Stimulated activated CD8-positive, alpha-beta memory T cell treated with anti-CD3 and anti-CD28 coated beads, Interleukin-7, amount 100 ng/mL, for 24 hours (primary cell): Measurements from ENCODE around the gene TMEM255B.
"Not testable (repeated sequence)": the region's sequence is repeated elsewhere in the genome, so short reads cannot be mapped to it uniquely, and the experiment has no call there.

Source experiments
- DNase-seq: peaks from one replicate; pipeline ENCODE4 v3.0.0-alpha.2; 2020; ENCODE audit warnings: low read depth

TMEM255B gene

DNA sequence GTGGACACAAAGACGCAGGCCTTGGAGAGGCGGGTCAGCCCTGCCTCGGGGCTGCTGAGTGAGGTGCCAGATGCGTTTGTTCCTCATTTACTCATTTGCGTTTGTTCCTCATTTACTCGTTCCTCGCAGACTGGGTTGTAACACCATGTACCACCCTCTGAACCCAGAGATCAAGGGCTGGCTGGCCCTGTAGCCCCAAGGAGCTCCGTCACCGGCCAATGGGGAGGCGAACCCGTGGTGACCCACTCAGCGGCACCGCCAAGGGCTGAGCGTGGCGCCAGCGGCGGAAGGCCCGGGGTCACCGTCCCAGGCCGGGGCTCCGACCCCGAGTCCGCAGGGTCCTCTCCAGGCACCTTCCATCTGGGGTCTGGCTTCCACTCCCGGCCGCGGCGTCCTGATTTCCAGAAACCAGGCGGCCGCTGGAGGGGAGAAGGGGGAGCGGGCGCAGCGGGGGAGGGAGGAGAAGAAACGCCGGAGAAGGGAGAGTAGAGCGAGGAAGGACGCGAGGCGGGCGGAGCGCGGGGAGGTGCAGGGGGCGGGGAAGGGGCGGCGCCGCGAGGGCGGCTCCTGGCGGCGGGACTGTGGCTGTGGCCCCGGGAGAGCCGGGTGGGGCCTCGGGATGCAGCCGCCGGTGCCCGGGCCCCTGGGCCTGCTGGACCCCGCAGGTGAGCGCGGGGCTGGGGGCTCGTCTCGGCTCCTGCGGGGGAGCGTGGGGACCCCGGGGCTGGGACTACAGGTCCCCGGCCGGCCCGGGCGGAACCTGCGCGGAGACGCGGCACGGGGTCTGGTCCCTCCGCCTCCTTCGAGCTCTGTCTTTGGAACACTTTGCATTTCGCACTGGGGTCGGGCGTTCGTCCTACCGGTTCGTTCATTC, at the start of gene TMEM255B:
Gene TMEM255B (plus strand): TSS at position 576 of the 874 bp plus-strand sequence. CDS start 44 bp downstream, at position 620.
- peak; percentile 64 for DNase-seq

DNA sequence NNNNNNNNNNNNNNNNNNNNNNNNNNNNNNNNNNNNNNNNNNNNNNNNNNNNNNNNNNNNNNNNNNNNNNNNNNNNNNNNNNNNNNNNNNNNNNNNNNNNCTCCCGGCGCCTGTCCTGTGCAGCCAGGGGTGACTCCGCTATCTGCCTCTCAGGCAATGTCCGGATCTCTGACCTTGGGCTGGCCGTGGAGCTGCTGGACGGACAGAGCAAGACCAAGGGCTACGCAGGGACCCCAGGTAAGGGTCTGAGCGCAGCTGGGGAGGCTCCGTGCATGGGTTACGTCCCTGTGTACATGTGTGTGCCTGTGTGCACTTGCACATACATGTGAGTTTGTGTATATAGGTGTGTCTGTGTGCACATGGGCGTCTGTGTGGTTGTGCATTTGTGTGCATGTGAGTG, 36.1 kb upstream of the TMEM255B start:
- no peak for DNase-seq

DNA sequence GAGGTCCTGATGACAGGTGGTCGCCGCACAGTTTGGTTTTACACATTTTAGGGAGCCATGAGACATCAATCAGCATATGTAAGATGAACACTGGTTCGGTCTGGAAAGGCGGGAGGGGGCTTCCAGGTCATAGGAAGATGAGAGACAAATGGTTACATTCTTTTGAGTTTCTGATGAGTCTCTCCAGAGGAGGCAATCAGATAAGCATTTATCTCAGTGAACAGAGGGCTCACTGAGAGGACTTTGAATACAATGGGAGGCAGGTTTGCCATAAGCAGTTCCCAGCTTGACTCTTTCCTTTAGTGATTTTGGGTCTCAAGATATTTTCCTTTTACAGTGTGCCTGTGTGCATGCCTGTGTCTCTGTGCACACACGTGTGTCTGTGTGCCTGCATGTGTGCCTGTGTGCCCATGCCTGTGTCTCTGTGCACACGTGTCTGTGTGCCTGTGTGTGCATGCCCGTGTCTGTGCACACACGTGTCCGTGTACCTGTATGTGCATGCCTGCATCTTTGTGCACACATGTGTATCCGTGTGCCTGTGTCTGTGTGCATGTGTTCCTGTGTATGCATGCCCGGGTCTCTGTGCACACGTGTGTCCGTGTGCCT, 35.5 kb upstream of the TMEM255B start:
- no peak for DNase-seq

DNA sequence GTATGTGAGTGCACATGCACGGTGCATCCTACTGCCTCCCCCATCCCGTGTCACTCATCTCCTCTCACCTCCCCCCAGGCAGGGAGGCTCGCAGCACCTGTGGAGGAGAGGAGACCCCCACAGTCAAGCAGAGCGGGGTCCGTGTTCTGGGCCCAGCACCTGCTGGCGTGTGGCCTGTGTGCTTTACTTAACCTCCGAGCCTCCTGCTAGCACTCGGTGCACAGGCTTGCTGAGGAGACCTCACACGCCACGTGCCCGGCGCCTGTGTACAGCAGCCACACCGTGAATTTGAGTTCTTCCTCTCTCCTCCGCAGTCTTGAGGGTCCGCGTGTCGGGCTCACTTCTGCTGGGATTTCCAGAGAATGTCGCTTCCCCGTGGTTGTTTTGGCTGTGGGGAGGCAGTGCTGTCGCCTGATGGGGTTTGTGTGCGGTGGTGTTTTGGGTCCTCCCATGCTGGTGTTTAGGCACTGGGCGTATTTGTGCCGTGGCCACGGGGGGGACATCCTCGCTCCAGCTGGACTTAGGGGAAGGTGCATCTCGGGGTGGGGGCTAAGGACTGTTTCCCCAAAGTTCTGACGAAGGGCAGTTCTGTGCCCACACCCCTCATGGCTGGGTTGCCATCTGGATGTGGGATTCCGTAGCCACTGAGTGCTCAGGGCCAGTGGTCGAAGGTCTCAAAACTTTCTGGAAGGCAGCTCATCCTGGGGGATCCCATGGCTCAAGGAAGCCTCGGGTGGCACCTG, 34.8 kb upstream of the TMEM255B start:
- DNase-seq: no peak

DNA sequence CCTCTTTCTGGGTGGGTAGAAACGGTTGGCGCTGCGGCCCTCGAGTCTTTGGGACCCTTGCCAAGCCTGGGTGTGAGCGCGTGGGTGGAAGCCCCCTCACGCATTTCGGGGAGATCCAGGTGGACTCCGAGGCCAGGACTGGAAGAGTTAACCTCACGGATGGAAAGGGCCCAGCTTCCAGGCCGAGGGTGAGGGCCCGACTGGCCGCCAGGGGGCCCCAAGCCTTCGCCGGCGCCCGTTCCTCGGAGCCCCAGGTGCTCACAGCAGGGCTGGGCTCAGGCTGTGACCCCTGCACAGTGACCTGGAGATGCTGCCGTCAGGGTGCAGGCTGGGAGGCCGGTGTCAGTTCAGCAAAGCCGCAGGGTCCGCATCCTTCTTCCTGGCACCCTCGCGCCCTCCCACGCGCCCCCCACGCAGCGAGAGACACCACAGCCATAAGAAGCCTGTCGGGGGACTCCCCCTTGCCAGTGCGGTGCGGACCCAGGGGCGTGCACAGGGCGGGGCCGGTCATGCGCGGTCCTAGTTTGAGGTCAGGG, 34.2 kb upstream of the TMEM255B start:
- DNase-seq: peak; percentile 78

DNA sequence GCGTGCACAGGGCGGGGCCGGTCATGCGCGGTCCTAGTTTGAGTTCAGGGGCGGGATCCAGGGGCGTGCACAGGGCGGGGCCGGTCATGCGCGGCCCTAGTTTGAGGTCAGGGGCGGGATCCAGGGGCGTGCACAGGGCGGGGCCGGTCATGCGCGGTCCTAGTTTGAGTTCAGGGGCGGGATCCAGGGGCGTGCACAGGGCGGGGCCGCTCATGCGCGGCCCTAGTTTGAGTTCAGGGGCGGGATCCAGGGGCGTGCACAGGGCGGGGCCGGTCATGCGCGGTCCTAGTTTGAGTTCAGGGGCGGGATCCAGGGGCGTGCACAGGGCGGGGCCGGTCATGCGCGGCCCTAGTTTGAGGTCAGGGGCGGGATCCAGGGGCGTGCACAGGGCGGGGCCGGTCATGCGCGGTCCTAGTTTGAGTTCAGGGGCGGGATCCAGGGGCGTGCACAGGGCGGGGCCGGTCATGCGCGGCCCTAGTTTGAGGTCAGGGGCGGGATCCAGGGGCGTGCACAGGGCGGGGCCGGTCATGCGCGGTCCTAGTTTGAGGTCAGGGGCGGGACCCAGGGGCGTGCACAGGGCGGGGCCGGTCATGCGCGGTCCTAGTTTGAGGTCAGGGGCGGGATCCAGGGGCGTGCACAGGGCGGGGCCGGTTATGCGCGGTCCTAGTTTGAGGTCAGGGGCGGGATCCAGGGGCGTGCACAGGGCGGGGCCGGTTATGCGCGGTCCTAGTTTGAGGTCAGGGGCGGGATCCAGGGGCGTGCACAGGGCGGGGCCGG, 33.5 kb upstream of the TMEM255B start:
- not testable (repeated sequence) for DNase-seq

DNA sequence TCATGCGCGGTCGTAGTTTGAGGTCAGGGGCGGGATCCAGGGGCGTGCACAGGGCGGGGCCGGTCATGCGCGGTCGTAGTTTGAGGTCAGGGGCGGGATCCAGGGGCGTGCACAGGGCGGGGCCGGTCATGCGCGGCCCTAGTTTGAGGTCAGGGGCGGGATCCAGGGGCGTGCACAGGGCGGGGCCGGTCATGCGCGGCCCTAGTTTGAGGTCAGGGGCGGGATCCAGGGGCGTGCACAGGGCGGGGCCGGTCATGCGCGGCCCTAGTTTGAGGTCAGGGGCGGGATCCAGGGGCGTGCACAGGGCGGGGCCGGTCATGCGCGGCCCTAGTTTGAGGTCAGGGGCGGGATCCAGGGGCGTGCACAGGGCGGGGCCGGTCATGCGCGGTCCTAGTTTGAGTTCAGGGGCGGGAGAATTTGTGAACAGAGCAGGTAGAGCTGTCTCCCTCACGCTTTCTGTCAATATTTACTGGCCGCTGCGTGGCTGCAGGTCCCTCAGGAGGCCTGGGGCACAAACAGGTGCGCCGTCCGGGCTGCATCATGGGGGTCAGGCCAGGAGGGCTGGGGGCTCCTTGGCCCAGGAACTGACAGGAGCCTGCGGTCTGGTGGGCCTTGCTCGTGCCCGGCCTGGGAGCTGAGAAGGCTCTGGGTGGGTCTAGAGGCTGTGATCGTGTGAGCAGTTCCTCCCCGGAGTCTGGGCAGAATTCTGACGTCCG, 32.8 kb upstream of the TMEM255B start:
- DNase-seq: not testable (repeated sequence)

DNA sequence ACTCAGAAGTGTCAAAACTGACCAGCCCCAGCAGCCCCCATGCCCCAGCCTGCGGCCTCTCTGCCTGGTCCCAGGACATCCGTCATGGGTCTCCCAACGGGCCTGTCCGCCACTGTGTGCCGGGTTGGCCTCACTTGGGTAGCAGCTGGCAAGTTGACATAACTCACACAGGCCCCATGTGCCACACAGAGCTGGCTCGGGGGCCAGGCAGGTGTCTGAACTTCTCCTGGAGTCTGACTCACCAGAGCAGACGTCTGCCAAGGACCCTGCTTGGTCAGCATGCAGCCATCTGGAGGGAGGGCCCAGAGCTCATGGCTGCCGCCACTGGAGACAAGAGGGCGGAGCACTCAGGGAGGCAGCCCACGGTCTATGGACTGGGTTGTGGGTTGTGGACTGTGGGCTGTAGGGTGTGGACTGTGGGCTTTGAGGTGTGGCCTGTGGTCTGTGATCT, 32.0 kb upstream of the TMEM255B start:
- DNase-seq: no peak

DNA sequence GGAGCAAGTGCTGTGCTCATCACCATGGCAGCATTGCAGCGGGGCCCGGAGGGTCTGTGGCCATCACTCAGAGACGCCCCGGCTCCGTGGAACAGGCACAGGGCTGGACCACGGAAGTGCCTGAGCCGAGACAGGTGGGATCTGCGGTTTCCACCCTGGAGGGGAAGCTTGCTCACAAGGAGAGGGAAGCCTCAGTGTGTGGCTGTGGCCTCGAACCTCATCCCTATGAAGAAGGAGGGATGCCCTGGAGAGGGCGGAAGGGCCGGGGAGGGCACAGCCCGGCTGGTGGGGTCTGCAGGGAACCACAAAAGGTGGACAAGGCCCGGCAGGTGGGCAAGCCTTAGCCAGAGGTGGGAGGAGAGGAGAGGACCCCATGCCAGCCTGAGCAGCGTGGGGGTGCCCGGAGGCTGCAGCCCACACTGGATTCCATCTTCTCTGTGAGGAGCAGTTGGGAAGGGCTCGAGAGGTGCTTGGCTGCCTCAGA, 30.4 kb upstream of the TMEM255B start:
- no peak for DNase-seq

DNA sequence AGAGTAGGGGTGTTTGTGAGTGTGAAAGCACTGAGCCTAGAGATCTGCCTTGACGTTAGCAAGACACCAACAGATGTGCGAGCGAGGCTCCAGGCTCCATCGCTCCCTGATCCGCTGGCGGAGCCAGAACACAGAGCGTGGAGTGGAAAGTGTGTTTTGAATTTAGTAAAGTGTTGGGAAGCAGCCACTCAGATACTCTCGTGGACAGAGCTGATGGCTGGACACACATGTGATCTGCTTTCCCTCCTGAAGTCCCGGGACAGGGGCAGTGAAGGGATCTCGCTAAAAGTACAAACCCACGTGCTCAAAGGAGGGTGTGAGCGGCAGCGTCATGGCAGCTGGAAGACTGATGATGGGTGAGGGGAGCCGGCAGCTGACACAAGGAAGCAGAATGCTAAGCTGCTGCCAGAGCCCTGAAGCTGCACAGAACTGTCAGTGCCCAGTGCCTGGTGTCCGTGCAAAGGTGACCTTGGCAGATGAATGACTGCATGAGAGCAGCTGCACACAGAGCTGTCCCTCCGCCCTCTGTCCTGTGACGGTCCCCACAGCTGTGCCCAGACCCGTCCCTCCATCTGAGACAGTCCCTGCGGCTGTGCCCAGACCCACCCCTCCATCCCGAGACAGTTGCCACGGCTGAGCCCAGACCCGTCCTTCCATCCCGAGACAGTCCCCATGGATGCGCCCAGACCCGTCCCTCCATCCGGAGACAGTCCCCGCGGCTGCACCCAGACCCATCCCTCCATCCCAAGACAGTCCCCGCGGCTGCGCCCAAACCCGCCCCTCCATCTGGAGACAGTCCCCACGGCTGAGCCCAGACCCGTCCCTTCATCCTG, 29.6 kb upstream of the TMEM255B start:
- no peak for DNase-seq

DNA sequence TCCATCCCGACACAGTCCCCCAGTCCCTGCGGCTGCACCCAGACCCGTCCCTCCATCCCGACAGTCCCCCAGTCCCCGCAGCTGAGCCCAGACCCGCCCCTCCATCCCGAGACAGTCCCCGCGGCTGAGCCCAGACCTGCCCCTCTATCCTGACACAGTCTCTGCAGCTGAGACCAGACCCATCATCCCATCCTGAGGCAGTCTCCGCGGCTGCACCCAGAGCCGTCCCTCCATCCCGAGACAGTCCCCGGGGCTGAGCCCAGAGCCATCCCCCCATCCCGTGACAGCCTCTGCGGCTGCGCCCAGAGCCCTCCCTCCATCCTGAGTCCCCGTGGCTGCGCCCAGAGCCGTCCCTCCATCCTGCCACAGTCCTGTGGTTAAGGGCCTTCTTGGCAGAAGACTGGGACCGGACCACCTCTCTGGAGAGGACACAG, 28.8 kb upstream of the TMEM255B start:
- DNase-seq: no peak

DNA sequence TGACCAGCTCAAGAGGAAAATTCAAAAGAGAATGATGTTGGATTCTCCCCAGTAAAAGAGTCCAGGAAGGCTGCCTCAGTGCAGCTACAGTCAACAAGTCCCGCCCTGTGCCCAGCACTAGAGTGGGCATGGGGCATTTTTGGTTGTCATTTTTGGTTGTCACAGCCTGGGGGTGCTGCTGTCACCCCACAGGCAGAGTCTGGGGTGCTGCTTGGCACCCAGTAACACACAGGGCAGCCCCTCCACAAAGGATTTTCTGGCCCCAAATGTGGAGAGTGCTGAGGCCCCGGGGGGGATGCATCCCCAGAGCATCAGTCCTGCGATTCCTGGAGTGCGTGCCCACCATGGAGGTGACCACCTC, 28.2 kb upstream of the TMEM255B start:
- no peak for DNase-seq

DNA sequence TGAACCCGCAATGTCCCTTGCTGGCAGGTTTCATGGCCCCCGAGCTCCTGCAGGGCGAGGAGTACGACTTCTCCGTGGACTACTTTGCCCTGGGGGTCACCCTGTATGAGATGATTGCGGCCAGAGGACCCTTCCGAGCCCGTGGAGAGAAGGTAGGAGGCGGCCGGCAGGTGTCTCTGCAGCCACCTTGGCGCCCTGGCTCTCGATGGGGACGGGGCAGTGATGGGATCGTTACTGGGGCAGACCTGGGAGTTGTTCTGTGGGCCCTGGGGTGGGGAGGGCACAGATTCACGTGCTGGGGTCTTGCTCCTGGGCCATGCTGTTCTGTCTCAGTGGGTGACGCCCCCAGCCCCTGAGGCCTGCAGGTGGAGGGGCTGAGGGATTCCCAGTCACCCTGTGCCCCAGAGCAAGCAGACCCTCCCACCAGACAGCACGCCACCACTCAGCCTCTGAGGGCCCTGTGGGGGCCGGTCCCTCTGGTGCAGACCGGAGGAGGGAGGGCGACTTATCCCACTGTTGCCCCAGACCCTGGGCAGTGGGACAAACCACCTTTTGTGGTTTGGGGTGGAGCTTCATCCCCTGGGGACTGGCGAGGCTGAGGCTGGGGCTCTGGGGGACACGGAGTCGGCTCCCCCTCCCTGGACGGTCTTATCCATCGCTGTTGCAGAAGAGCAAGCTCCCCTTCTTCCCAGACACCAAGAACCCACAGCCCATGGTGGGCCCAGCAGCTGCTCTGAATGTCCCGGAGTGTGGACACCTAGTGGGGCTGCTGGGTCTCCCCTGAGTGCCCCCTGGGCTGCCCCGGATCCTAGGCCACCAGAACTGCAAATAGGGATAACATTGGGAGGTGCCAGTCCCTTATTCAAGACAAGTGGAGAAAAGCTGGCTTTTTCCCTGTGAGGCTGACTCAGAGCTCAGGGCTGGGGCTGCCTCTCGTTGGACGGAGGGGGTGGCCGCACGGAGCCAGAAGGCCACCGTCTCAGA, 27.5 kb upstream of the TMEM255B start:
- no peak for DNase-seq

DNA sequence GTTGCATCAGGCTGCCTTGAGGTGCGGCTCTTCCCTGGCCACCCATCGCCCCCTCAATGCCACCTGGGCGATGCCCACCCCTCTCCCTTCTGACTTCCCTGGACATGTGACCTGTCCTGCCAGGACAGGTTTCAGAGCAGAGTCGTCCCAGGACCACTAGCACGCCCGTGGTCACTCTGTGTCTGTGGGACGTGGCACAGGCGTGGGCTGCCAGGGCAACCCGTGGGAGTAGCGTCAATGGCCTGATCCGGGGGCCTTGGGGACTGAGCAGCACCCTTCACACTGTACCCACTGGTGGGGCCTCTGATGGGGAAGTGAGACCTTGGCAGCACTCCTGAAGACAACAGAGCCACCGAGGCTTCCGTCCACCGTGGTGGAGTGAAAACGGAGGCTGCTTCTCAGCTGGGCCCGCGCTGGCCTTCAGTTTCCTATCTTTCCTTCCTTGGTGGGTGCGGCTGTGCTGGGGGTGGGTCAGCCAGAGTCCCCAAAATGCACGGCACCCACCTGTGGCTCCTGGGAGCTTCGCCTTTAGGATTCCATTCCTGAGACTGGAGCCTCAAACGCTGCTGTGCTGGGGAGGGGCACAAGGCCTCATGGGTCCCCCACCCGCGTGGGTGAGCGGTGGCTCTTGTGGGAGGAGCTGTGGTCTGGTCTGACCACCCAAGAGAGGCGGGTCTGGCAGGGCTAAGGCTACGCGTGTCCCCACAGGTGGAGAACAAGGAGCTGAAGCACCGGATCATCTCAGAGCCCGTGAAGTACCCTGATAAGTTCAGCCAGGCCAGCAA, 26.7 kb upstream of the TMEM255B start:
- no peak for DNase-seq

DNA sequence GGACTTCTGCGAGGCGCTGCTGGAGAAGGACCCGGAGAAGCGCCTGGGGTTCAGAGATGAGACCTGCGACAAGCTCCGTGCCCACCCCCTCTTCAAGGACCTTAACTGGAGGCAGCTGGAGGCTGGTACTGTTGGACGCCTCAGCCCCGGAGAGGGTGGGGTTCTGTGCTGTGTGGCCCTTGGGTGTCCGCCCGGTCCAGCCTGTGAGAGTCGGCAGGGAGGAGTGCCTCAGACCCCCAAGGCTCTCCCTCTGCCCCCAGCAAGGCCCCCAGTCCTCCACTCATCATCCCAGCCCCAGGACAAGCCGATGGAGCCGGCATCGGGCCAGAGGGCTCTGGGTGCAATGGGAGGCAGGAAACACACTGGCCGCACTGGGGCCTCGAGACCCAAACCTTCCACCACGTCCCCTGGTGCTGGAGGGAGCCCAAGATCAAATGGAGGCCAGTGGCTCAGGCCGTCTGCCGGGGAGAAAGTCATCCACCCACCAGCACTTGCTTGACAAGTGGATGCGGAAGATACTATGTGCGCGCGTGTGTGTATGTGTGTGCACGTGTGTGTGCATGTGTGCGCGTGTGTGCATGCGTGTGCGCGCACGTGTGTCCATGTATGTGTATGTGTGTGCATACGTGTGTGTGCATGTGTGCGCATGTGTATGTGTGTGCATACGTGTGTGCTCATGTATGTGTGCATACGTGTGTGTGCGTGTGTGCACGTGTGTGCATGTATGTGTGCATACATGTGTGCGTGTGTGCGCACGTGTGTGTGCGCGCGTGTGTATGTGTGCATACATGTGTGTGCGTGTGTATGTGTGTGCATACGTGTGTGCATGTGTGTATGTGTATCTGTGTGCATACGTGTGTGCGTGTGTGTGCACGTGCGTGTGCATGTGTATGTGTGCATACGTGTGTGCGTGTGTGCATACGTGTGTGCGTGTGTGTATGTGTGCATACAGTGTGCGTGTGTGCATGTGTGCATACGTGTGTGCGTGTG, 25.8 kb upstream of the TMEM255B start:
- no peak for DNase-seq

DNA sequence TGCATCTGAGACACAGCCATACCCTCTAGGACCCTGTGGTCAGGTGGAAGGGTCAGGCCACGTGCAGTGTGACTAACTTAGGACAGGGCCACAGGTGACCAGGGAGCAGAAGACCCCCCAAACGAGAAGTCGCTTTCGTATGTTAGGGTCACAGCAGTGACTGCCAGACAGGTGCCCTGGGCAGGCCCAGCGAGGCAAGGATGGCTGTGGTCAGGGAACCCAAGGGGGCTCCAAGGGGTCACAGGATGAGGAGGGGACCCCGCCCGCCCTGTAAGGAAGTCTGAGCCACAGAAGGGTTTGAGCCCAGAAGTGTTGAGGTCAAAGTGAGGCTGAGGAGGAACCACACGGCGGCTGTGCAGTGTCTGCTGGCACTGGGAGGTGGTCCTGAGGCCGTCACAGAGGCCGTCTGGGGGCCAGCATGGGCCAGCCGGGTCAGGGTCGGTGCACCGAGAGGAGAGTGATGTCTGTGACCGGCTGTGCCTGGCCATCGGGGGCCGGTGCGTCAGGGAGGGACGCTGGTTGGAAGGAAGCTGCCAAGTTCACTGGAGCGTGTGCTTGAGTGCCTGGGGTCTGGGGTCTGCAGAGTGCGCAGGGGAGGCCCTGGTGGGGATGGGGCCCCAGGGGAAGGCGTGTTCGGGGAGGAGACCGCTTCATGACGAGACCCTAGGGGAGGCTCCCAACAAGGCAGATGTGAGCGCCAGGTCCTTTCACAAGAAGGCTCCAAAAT, 24.8 kb upstream of the TMEM255B start:
- no peak for DNase-seq
